ENCODE data around the gene POU2AF3. TPM values are rescaled to one million over a fixed set of nuclear protein-coding genes. Genes with fewer than 3 reads are reported as not detected.
"Not testable (repeated sequence)": the region's sequence is repeated elsewhere in the genome, so short reads cannot be mapped to it uniquely, and the experiment has no call there.

Gene POU2AF3
- total RNA-seq (2014; rRNA removed; shearing (Covaris generic)), result not detected in 2 replicates

- Histone ChIP-seq H3K36me3 (no peaks in the 10 kb centered on the region), H3K27ac (no peak within 1 kb of the TSS)
Observed at GRCh38 chr11:111298413-111299100, at the start of gene POU2AF3. Gene POU2AF3 (plus strand): TSS chr11:111298546. CDS start chr11:111298582, 36 bp downstream.

GRCh38 chr11:111250936-111251335, 47.4 kb upstream of the POU2AF3 start:
- no peaks in the 10 kb centered on the region for H3K9me3 ChIP-seq (replicated peaks)
- no peak overlapping the region for H3K27ac ChIP-seq
- H3K4me3 ChIP-seq, result no peak overlapping the region
- no peaks in the 10 kb centered on the region for H3K27me3 ChIP-seq
- no peak for DNase-seq
- no peaks in the 10 kb centered on the region for H3K4me1 ChIP-seq
- no peaks in the 10 kb centered on the region for H3K36me3 ChIP-seq

More at GRCh38 chr11:111298413-111299100, at the start of gene POU2AF3:
- DNase-seq, result no peak
- Histone ChIP-seq H3K27me3 (no peaks in the 10 kb centered on the region), H3K9me3 (replicated peaks) (no peaks in the 10 kb centered on the region), H3K4me1 (no peaks in the 10 kb centered on the region), H3K4me3 (no peak within 1 kb of the TSS)

GRCh38 chr11:111253131-111253530, 45.2 kb upstream of the POU2AF3 start:
- H3K4me3 ChIP-seq, result no peak overlapping the region
- H3K27me3 ChIP-seq, result no peaks in the 10 kb centered on the region
- no peaks in the 10 kb centered on the region for H3K9me3 ChIP-seq (replicated peaks)
- H3K27ac ChIP-seq, result no peak overlapping the region
- no peaks in the 10 kb centered on the region for H3K36me3 ChIP-seq
- DNase-seq, result no peak
- H3K4me1 ChIP-seq, result no peaks in the 10 kb centered on the region

GRCh38 chr11:111253630-111254029, 44.7 kb upstream of the POU2AF3 start:
- H3K9me3 ChIP-seq (replicated peaks), result no peaks in the 10 kb centered on the region

GRCh38 chr11:111258046-111258445, 40.3 kb upstream of the POU2AF3 start:
- DNase-seq, result no peak
- no peaks in the 10 kb centered on the region for H3K27me3 ChIP-seq

More at GRCh38 chr11:111253630-111254029, 44.7 kb upstream of the POU2AF3 start:
- Histone ChIP-seq H3K36me3 (no peaks in the 10 kb centered on the region), H3K4me3 (no peak overlapping the region), H3K4me1 (no peaks in the 10 kb centered on the region), H3K27ac (no peak overlapping the region), H3K27me3 (no peaks in the 10 kb centered on the region)
- no peak for DNase-seq

GRCh38 chr11:111259896-111260295, 38.5 kb upstream of the POU2AF3 start:
- Histone ChIP-seq H3K9me3 (replicated peaks) (no peaks in the 10 kb centered on the region), H3K27me3 (no peaks in the 10 kb centered on the region), H3K4me1 (no peaks in the 10 kb centered on the region), H3K27ac (no peak overlapping the region), H3K4me3 (no peak overlapping the region), H3K36me3 (no peaks in the 10 kb centered on the region)
- DNase-seq, result no peak

More at GRCh38 chr11:111258046-111258445, 40.3 kb upstream of the POU2AF3 start:
- no peaks in the 10 kb centered on the region for H3K4me1 ChIP-seq
- no peak overlapping the region for H3K27ac ChIP-seq
- no peaks in the 10 kb centered on the region for H3K9me3 ChIP-seq (replicated peaks)
- no peaks in the 10 kb centered on the region for H3K36me3 ChIP-seq
- H3K4me3 ChIP-seq, result no peak overlapping the region

GRCh38 chr11:111260811-111261210, 37.5 kb upstream of the POU2AF3 start:
- DNase-seq, result no peak
- no peaks in the 10 kb centered on the region for H3K4me1 ChIP-seq
- no peaks in the 10 kb centered on the region for H3K36me3 ChIP-seq
- H3K4me3 ChIP-seq, result no peak overlapping the region
- no peak overlapping the region for H3K27ac ChIP-seq
- no peaks in the 10 kb centered on the region for H3K27me3 ChIP-seq
- no peaks in the 10 kb centered on the region for H3K9me3 ChIP-seq (replicated peaks)

GRCh38 chr11:111264646-111265045, 33.7 kb upstream of the POU2AF3 start:
- Histone ChIP-seq H3K4me1 (peaks cover under 1% of the 10 kb centered on the region; the same call in 1 of the 2 replicates), H3K4me3 (no peak overlapping the region), H3K27ac (no peak overlapping the region), H3K9me3 (replicated peaks) (no peaks in the 10 kb centered on the region), H3K36me3 (no peaks in the 10 kb centered on the region), H3K27me3 (no peaks in the 10 kb centered on the region)
- no peak for DNase-seq

GRCh38 chr11:111265421-111265820, 32.9 kb upstream of the POU2AF3 start:
- Histone ChIP-seq H3K9me3 (replicated peaks) (no peaks in the 10 kb centered on the region), H3K27ac (no peak overlapping the region), H3K4me3 (no peak overlapping the region), H3K4me1 (peaks cover 5% of the 10 kb centered on the region; the same call in 1 of the 2 replicates), H3K36me3 (no peaks in the 10 kb centered on the region), H3K27me3 (no peaks in the 10 kb centered on the region)
- DNase-seq, result no peak

GRCh38 chr11:111268303-111268702, 30.0 kb upstream of the POU2AF3 start:
- not testable (repeated sequence) for H3K4me3 ChIP-seq; H3K9me3 ChIP-seq (replicated peaks); DNase-seq; H3K36me3 ChIP-seq; H3K4me1 ChIP-seq; H3K27me3 ChIP-seq; H3K27ac ChIP-seq

GRCh38 chr11:111269146-111269868, 29.0 kb upstream of the POU2AF3 start:
- Histone ChIP-seq H3K27me3 (no peaks in the 10 kb centered on the region), H3K36me3 (no peaks in the 10 kb centered on the region), H3K4me1 (peaks cover 5% of the 10 kb centered on the region; the same call in 1 of the 2 replicates), H3K4me3 (no peak overlapping the region), H3K9me3 (replicated peaks) (no peaks in the 10 kb centered on the region), H3K27ac (peak overlapping the region; percentile 51)
- peak; percentile 30 to 66 for DNase-seq

GRCh38 chr11:111272420-111272819, 25.9 kb upstream of the POU2AF3 start:
- peaks cover 5% of the 10 kb centered on the region; the same call in 1 of the 2 replicates for H3K4me1 ChIP-seq
- no peaks in the 10 kb centered on the region for H3K27me3 ChIP-seq
- no peak for DNase-seq
- H3K36me3 ChIP-seq, result no peaks in the 10 kb centered on the region
- no peak overlapping the region for H3K27ac ChIP-seq
- H3K9me3 ChIP-seq (replicated peaks), result no peaks in the 10 kb centered on the region
- no peak overlapping the region for H3K4me3 ChIP-seq

GRCh38 chr11:111282562-111283075, 15.7 kb upstream of the POU2AF3 start:
- no peak overlapping the region for H3K27ac ChIP-seq
- no peak overlapping the region for H3K4me3 ChIP-seq
- no peaks in the 10 kb centered on the region for H3K36me3 ChIP-seq
- no peaks in the 10 kb centered on the region for H3K27me3 ChIP-seq
- no peaks in the 10 kb centered on the region for H3K9me3 ChIP-seq (replicated peaks)
- no peaks in the 10 kb centered on the region for H3K4me1 ChIP-seq
- DNase-seq, result no peak

- no peaks in the 10 kb centered on the region for H3K36me3 ChIP-seq
- H3K4me3 ChIP-seq, result no peak overlapping the region
- H3K27ac ChIP-seq, result no peak overlapping the region
- H3K9me3 ChIP-seq (replicated peaks), result no peaks in the 10 kb centered on the region
- no peaks in the 10 kb centered on the region for H3K4me1 ChIP-seq
- H3K27me3 ChIP-seq, result no peaks in the 10 kb centered on the region
- no peak for DNase-seq
Observed at GRCh38 chr11:111283945-111284481, 14.3 kb upstream of the POU2AF3 start.

Data from SJCRH30 (cell line).